ENCODE data around the gene NDUFAF8.

- TF ChIP-seq EZH2 (IDR thresholded peaks at IDR 0.05; ENCODE audit: borderline replicate concordance, insufficient read depth, low read length, poor library complexity, severe bottlenecking) = no peak
- TF ChIP-seq POLR2AphosphoS5 (IDR thresholded peaks at IDR 0.05) = no peak
- no peak for TF ChIP-seq CTCF (IDR thresholded peaks at IDR 0.05; ENCODE audit: poor library complexity, severe bottlenecking)
- no peak for TF ChIP-seq SMC3 (conservative IDR thresholded peaks at IDR 0.05; ENCODE audit: poor library complexity)
- TF ChIP-seq EP300 (conservative IDR thresholded peaks at IDR 0.05; ENCODE audit: poor library complexity, severe bottlenecking) = no peak
- TF ChIP-seq RAD21 (conservative IDR thresholded peaks at IDR 0.05) = no peak
Observed at GRCh38 chr17:81271226-81271625, 32.1 kb downstream of the NDUFAF8 start.

Data from neural cell (in vitro differentiated cells).